HG02642 (cell line): ENCODE data around the gene CUL7.
"Not testable (repeated sequence)": the region's sequence is repeated elsewhere in the genome, so short reads cannot be mapped to it uniquely, and the experiment has no call there.

Experiments
- ATAC-seq: cut with Tn5 transposase; IDR thresholded peaks from one replicate; pipeline ENCODE4 v1.9.1; 2021; ENCODE audit warnings: mild to moderate bottlenecking; ENCODE audit not compliant: unreplicated experiment, poor library complexity

The CUL7 gene

GRCh38 chr6:43020052-43020705 is 33.5 kb downstream of the CUL7 start:
- ATAC-seq: no peak

GRCh38 chr6:43019152-43019551 is 34.5 kb downstream of the CUL7 start:
- no peak for ATAC-seq

- no peak for ATAC-seq
Measured at GRCh38 chr6:43016943-43017334, 36.7 kb downstream of the CUL7 start.

- no peak for ATAC-seq
Measured at GRCh38 chr6:43016176-43016942, 37.3 kb downstream of the CUL7 start.

- no peak for ATAC-seq
Measured at GRCh38 chr6:43014434-43014909, 39.2 kb downstream of the CUL7 start.

- peak; percentile 95 for ATAC-seq
Measured at GRCh38 chr6:43013843-43014433, 39.7 kb downstream of the CUL7 start, which contains the start of the genes KLHDC3 and MEA1. TSS of gene KLHDC3 (plus strand) at chr6:43014249. CDS start at chr6:43017193, 2,944 bp downstream. TSS of gene MEA1 (minus strand) at chr6:43013946. CDS start at chr6:43013813, 133 bp downstream.

GRCh38 chr6:43013097-43013842 is 40.4 kb downstream of the CUL7 start:
- ATAC-seq: no peak

GRCh38 chr6:43012364-43012763 is 41.3 kb downstream of the CUL7 start:
- no peak for ATAC-seq

GRCh38 chr6:43011207-43011606 is 42.4 kb downstream of the CUL7 start:
- no peak for ATAC-seq

- no peak for ATAC-seq
Measured at GRCh38 chr6:43009124-43009523, 44.5 kb downstream of the CUL7 start.

GRCh38 chr6:43007126-43007525 is 46.5 kb downstream of the CUL7 start:
- no peak for ATAC-seq

GRCh38 chr6:43006251-43006650 is 47.4 kb downstream of the CUL7 start:
- no peak for ATAC-seq

- ATAC-seq: no peak
Measured at GRCh38 chr6:43005844-43006243, 47.8 kb downstream of the CUL7 start.

- no peak for ATAC-seq
Measured at GRCh38 chr6:43001843-43002242, 51.8 kb downstream of the CUL7 start.

- ATAC-seq: not testable (repeated sequence)
Measured at GRCh38 chr6:42998205-42998604, 55.4 kb downstream of the CUL7 start.

GRCh38 chr6:42996513-42996912 is 57.1 kb downstream of the CUL7 start:
- ATAC-seq: no peak

- ATAC-seq: no peak
Measured at GRCh38 chr6:42993445-42993844, 60.2 kb downstream of the CUL7 start.

GRCh38 chr6:42989923-42990322 is 63.7 kb downstream of the CUL7 start:
- ATAC-seq: no peak

GRCh38 chr6:42988486-42989020 is 65.1 kb downstream of the CUL7 start:
- ATAC-seq: no peak
